ENCODE data around the gene COQ10B.

- TF ChIP-seq CTCF (conservative IDR thresholded peaks at IDR 0.05; ENCODE audit: low read length) (no peak), EZH2phosphoT487 (IDR thresholded peaks at IDR 0.05; ENCODE audit: borderline replicate concordance, low read depth, low read length) (no peak)
Measured at GRCh38 chr2:197517150-197517549, 63.8 kb downstream of the COQ10B start.
